WTC11 (cell line): ENCODE data around the gene P4HB.

ENCODE experiments used
- FOXJ3 ChIP-seq: sonication (generic); formaldehyde crosslinking; IDR thresholded peaks from 2 replicates; pipeline ENCODE4 v1.9.0; 2021; ENCODE audit warnings: missing genetic modification reagents, mild to moderate bottlenecking, borderline replicate concordance
- TF ChIP-seq, protein P1 (sequence below): fragments of 200-600 bp; IDR thresholded peaks from 2 replicates; pipeline ENCODE4 v1.8.0; 2022; ENCODE audit warnings: antibody characterized with exemption

- TF ChIP-seq FOXJ3 = no peak
- TF ChIP-seq, protein P1, sequence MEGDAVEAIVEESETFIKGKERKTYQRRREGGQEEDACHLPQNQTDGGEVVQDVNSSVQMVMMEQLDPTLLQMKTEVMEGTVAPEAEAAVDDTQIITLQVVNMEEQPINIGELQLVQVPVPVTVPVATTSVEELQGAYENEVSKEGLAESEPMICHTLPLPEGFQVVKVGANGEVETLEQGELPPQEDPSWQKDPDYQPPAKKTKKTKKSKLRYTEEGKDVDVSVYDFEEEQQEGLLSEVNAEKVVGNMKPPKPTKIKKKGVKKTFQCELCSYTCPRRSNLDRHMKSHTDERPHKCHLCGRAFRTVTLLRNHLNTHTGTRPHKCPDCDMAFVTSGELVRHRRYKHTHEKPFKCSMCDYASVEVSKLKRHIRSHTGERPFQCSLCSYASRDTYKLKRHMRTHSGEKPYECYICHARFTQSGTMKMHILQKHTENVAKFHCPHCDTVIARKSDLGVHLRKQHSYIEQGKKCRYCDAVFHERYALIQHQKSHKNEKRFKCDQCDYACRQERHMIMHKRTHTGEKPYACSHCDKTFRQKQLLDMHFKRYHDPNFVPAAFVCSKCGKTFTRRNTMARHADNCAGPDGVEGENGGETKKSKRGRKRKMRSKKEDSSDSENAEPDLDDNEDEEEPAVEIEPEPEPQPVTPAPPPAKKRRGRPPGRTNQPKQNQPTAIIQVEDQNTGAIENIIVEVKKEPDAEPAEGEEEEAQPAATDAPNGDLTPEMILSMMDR = no peak
These were observed 46.3 kb downstream of the P4HB start for GRCh38 chr17:81813861-81814683.
